ENCODE measurements around the gene TSPAN7.

The TSPAN7 gene

GRCh38 chrX:38692961-38693360, 131.6 kb downstream of the TSPAN7 start:
- no peak for DNase-seq (ENCODE audit: low spot score)

GRCh38 chrX:38694394-38694793, 133.1 kb downstream of the TSPAN7 start:
- DNase-seq (ENCODE audit: low spot score) = no peak

- no peak for DNase-seq (ENCODE audit: low spot score)
These were observed 136.1 kb downstream of the TSPAN7 start for GRCh38 chrX:38697461-38697860.

GRCh38 chrX:38699121-38699520, 137.8 kb downstream of the TSPAN7 start:
- no peak for DNase-seq (ENCODE audit: low spot score)

GRCh38 chrX:38699696-38700095, 138.4 kb downstream of the TSPAN7 start:
- no peak for DNase-seq (ENCODE audit: low spot score)

GRCh38 chrX:38701073-38701472, 139.7 kb downstream of the TSPAN7 start:
- DNase-seq (ENCODE audit: low spot score) = no peak

GRCh38 chrX:38704146-38704882, 143.0 kb downstream of the TSPAN7 start:
- DNase-seq (ENCODE audit: low spot score) = no peak

- DNase-seq (ENCODE audit: low spot score) = peak; percentile 1
These were observed 156.5 kb downstream of the TSPAN7 start for GRCh38 chrX:38717871-38718270.

- DNase-seq (ENCODE audit: low spot score) = no peak
These were observed 157.0 kb downstream of the TSPAN7 start for GRCh38 chrX:38718311-38718710.

- no peak for DNase-seq (ENCODE audit: low spot score)
These were observed 165.3 kb downstream of the TSPAN7 start for GRCh38 chrX:38726612-38727011.

- no peak for DNase-seq (ENCODE audit: low spot score)
These were observed 166.3 kb downstream of the TSPAN7 start for GRCh38 chrX:38727668-38728067.

GRCh38 chrX:38732866-38733265, 171.5 kb downstream of the TSPAN7 start:
- DNase-seq (ENCODE audit: low spot score) = no peak

Measured in kidney capillary endothelial cell (primary cell).